ENCODE measurements around the gene ATP13A5. TPM values are rescaled to one million over a fixed set of nuclear protein-coding genes. Genes with fewer than 3 reads are reported as not detected.

Gene ATP13A5
- total RNA-seq, 2 donors from 2014 or later, result not detected

- H3K4me1 ChIP-seq, result no peaks in the 10 kb centered on the region
- intact Hi-C loops (cut with DNase I), result no loop called here
- no peaks in the 10 kb centered on the region for H3K27me3 ChIP-seq
- no peak overlapping the region for H3K4me3 ChIP-seq
- ATAC-seq (no peak), DNase-seq (no peak)
- TF ChIP-seq POLR2A (IDR thresholded peaks at IDR 0.05), result no peak
- TF ChIP-seq CTCF (IDR thresholded peaks at IDR 0.05), result no peak
- H3K27ac ChIP-seq, result no peak overlapping the region
- 50 to 62% methylated on average over 1 of the region's 1 CpG for WGBS, 2 donors
- no peaks in the 10 kb centered on the region for H3K36me3 ChIP-seq (replicated peaks in 1 of 2; ENCODE audit: insufficient read depth in 1 of 2, low read depth in 2 of 2)
- H3K9me3 ChIP-seq, result no peaks in the 10 kb centered on the region
These were observed 10.7 kb downstream of the ATP13A5 start for GRCh38 chr3:193367868-193368267.

GRCh38 chr3:193357291-193357690, 21.3 kb downstream of the ATP13A5 start:
- Histone ChIP-seq H3K9me3 (no peaks in the 10 kb centered on the region), H3K4me1 (no peaks in the 10 kb centered on the region), H3K27me3 (no peaks in the 10 kb centered on the region), H3K27ac (no peak overlapping the region), H3K4me3 (no peak overlapping the region), H3K36me3 (replicated peaks in 1 of 2; ENCODE audit: insufficient read depth in 1 of 2, low read depth in 2 of 2) (no peaks in the 10 kb centered on the region)
- no peak for TF ChIP-seq POLR2A (IDR thresholded peaks at IDR 0.05)
- TF ChIP-seq CTCF (IDR thresholded peaks at IDR 0.05), result no peak
- 63 to 80% methylated on average over 3 of the region's 3 CpGs for WGBS, 2 donors
- intact Hi-C loops (cut with DNase I), result no loop called here
- no peak for DNase-seq
- no peak for ATAC-seq

- ATAC-seq (no peak), DNase-seq (no peak)
- no peak overlapping the region for H3K4me3 ChIP-seq
- no peaks in the 10 kb centered on the region for H3K27me3 ChIP-seq
- no peaks in the 10 kb centered on the region for H3K4me1 ChIP-seq
- TF ChIP-seq CTCF (IDR thresholded peaks at IDR 0.05) (no peak), POLR2A (IDR thresholded peaks at IDR 0.05) (no peak)
- intact Hi-C loops (cut with DNase I), result no loop called here
- no peaks in the 10 kb centered on the region for H3K9me3 ChIP-seq
- H3K27ac ChIP-seq, result no peak overlapping the region
- no peaks in the 10 kb centered on the region for H3K36me3 ChIP-seq (replicated peaks in 1 of 2; ENCODE audit: insufficient read depth in 1 of 2, low read depth in 2 of 2)
- WGBS, 2 donors, result 39 to 66% methylated on average over 5 of the region's 5 CpGs
These were observed 24.1 kb downstream of the ATP13A5 start for GRCh38 chr3:193354423-193354822.

GRCh38 chr3:193350744-193351143, 27.8 kb downstream of the ATP13A5 start:
- no peak for ATAC-seq
- intact Hi-C loops (cut with DNase I), result no loop called here
- WGBS, 2 donors, result 38 to 55% methylated on average over 2 of the region's 2 CpGs

More at GRCh38 chr3:193350744-193351143, 27.8 kb downstream of the ATP13A5 start:
- TF ChIP-seq CTCF (IDR thresholded peaks at IDR 0.05) (no peak), POLR2A (IDR thresholded peaks at IDR 0.05) (no peak)
- H3K9me3 ChIP-seq, result no peaks in the 10 kb centered on the region
- DNase-seq, result no peak
- H3K27me3 ChIP-seq, result no peaks in the 10 kb centered on the region
- H3K27ac ChIP-seq, result no peak overlapping the region
- H3K4me1 ChIP-seq, result no peaks in the 10 kb centered on the region
- no peaks in the 10 kb centered on the region for H3K36me3 ChIP-seq (replicated peaks in 1 of 2; ENCODE audit: insufficient read depth in 1 of 2, low read depth in 2 of 2)
- H3K4me3 ChIP-seq, result no peak overlapping the region

All from body of pancreas (tissue), 4 donors.